Measurements from ENCODE around the gene SMYD3. TPM values are rescaled to one million over a fixed set of nuclear protein-coding genes. Genes with fewer than 3 reads are reported as not detected.

The SMYD3 gene
- total RNA-seq, 1 experiment from 2014 or later = 25.5 TPM

- Histone ChIP-seq H3K18ac (ENCODE audit: insufficient read length, low read depth, low read length) (no peak overlapping the region), H2BK20ac (ENCODE audit: low read depth, low read length, poor library complexity, severe bottlenecking) (no peak overlapping the region), H2BK5ac (ENCODE audit: insufficient read length, low read length) (no peak overlapping the region), H3K56ac (ENCODE audit: insufficient read length, low read depth, low read length) (no peak overlapping the region), H3K23ac (ENCODE audit: insufficient read length, low read depth, low read length) (no peak overlapping the region), H4K20me1 (ENCODE audit: control insufficient read depth, insufficient read depth, insufficient read length) (no peaks in the 10 kb centered on the region), H3K9me3 (ENCODE audit: control insufficient read depth, low read depth, low read length) (no peaks in the 10 kb centered on the region), H2BK15ac (ENCODE audit: low read depth, low read length) (no peak overlapping the region), H4K8ac (replicated peaks; ENCODE audit: insufficient read length, low read depth, low read length) (no peak overlapping the region), H2AFZ (ENCODE audit: low read length) (no peak overlapping the region), H3K4me2 (ENCODE audit: insufficient read depth, insufficient read length, low read length) (no peak overlapping the region), H3K14ac (ENCODE audit: insufficient read depth, low read length) (no peak overlapping the region), H3K79me2 (ENCODE audit: insufficient read depth, low read length) (no peaks in the 10 kb centered on the region), H3K4me1 (ENCODE audit: insufficient read depth, low read length) (no peaks in the 10 kb centered on the region), H2AK5ac (ENCODE audit: insufficient read length, low read length) (no peak overlapping the region), H3K79me1 (ENCODE audit: insufficient read depth, low read depth, low read length, poor library complexity, severe bottlenecking) (no peaks in the 10 kb centered on the region), H3K27ac (ENCODE audit: insufficient read length, low read depth, low read length) (no peak overlapping the region), H2BK120ac (ENCODE audit: low read depth, low read length, poor library complexity, severe bottlenecking) (no peak overlapping the region), H3K23me2 (ENCODE audit: insufficient read length, low read depth, low read length, poor library complexity, severe bottlenecking) (no peaks in the 10 kb centered on the region), H3T11ph (ENCODE audit: low read length) (no peak overlapping the region), H3K4ac (ENCODE audit: low read depth, low read length) (no peak overlapping the region), H4K5ac (ENCODE audit: insufficient read length, low read depth, low read length) (no peak overlapping the region), H3K27me3 (ENCODE audit: insufficient read depth, low read length) (no peaks in the 10 kb centered on the region), H3K9ac (ENCODE audit: extremely low read depth, insufficient read length, low read length) (no peak overlapping the region), H4K91ac (ENCODE audit: insufficient read length, low read depth, low read length) (no peak overlapping the region), H2BK12ac (ENCODE audit: insufficient read length, low read depth, low read length) (no peak overlapping the region)
- no peak for TF ChIP-seq CTCF (conservative IDR thresholded peaks at IDR 0.05)
- Mint-ChIP-seq H3K27ac (no peak overlapping the region), H3K4me3 (no peak overlapping the region), H3K4me1 (no peaks in the 10 kb centered on the region), H3K27me3 (ENCODE audit: low read depth) (no peaks in the 10 kb centered on the region), H3K36me3 (ENCODE audit: insufficient read depth in 1 of 3, low read depth in 3 of 3) (peaks cover 2 to 13% (median 3%) of the 10 kb centered on the region in 3 experiments; a peak in 5 of 7 replicates), H3K9me3 (peaks cover 11 to 15% of the 10 kb centered on the region in 2 experiments)
- no CpG with 5 or more reads among the region's 2 CpGs for WGBS (ENCODE audit: extremely low coverage, insufficient read length, low lambda C conversion rate)
- no peak for DNase-seq
Measured at GRCh38 chr1:246255773-246256172, 251.3 kb downstream of the SMYD3 start.

Data from H9 (cell line).